Adrenal gland (tissue), 5 donors: Measurements from ENCODE around the gene NUP93.

Source experiments
- POLR2A ChIP-seq, 2 donors: fragments of 450-650 bp; IDR thresholded peaks; one replicate each; pipeline ENCODE4 v1.6.1; 2017; ENCODE audit warnings: antibody characterized with exemption in 2 of 2, mild to moderate bottlenecking in 2 of 2, moderate library complexity in 1 of 2
- TF ChIP-seq, protein P1 (sequence below), 6 experiments: fragments of 450-650 bp in 4 of 6; fragments of 200-600 bp in 2 of 6; sonication (generic) in 1 of 6; IDR thresholded peaks; 1 replicate in 5 of 6; 2 replicates in 1 of 6; pipeline versions ENCODE4 v1.5.1 to v1.8.0; 2016 to 2021; ENCODE audit warnings: antibody characterized with exemption in 6 of 6, mild to moderate bottlenecking in 2 of 6, moderate library complexity in 1 of 6
- donor health status: DM: no; HTN: no; CAD: no.

DNA sequence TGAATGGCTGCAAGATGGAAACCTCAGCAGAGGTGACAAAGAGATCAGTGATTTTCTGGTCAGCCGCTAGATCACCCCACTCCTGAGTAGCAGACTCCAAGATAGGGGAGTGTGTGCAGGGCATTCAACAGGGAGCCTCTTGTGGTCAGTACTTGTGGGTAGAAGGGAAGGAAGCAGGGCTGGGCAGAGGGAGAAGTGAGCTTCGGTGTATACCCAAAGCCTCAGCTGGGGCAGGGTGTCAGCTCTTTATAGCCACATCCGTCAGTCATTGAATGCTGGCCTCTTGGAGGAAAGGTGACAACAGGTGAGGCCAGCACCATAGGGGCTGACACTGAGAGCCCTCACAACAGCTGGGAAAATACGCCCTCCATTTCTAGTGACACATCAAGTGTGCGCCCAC is 132.8 kb downstream of the NUP93 start:
- TF ChIP-seq, protein P1, sequence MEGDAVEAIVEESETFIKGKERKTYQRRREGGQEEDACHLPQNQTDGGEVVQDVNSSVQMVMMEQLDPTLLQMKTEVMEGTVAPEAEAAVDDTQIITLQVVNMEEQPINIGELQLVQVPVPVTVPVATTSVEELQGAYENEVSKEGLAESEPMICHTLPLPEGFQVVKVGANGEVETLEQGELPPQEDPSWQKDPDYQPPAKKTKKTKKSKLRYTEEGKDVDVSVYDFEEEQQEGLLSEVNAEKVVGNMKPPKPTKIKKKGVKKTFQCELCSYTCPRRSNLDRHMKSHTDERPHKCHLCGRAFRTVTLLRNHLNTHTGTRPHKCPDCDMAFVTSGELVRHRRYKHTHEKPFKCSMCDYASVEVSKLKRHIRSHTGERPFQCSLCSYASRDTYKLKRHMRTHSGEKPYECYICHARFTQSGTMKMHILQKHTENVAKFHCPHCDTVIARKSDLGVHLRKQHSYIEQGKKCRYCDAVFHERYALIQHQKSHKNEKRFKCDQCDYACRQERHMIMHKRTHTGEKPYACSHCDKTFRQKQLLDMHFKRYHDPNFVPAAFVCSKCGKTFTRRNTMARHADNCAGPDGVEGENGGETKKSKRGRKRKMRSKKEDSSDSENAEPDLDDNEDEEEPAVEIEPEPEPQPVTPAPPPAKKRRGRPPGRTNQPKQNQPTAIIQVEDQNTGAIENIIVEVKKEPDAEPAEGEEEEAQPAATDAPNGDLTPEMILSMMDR (IDR thresholded peaks at IDR 0.05): no peak
- no peak for TF ChIP-seq POLR2A (IDR thresholded peaks at IDR 0.05)
